GM18870 (cell line): ENCODE data around the gene ABCA3.
A peak's percentile ranks its signal among the peaks of the same experiment; 100 is the strongest.
"Not testable (repeated sequence)": the region's sequence is repeated elsewhere in the genome, so short reads cannot be mapped to it uniquely, and the experiment has no call there.

Source experiments
- ATAC-seq: cut with Tn5 transposase; IDR thresholded peaks from one replicate; pipeline ENCODE4 v1.9.1; 2021; ENCODE audit warnings: moderate library complexity; ENCODE audit not compliant: unreplicated experiment

ABCA3 gene

GRCh38 chr16:2282262-2282661 lies 58.3 kb downstream of the ABCA3 start:
- no peak for ATAC-seq

GRCh38 chr16:2280981-2281542 lies 59.5 kb downstream of the ABCA3 start:
- no peak for ATAC-seq

- no peak for ATAC-seq
Measured at GRCh38 chr16:2280461-2280860, 60.1 kb downstream of the ABCA3 start.

GRCh38 chr16:2278956-2279800 lies 61.4 kb downstream of the ABCA3 start:
- ATAC-seq, result no peak

- no peak for ATAC-seq
Measured at GRCh38 chr16:2278272-2278608, 62.3 kb downstream of the ABCA3 start.

GRCh38 chr16:2277466-2278271 lies 62.9 kb downstream of the ABCA3 start:
- no peak for ATAC-seq

- no peak for ATAC-seq
Measured at GRCh38 chr16:2276368-2277195, 63.9 kb downstream of the ABCA3 start.

- no peak for ATAC-seq
Measured at GRCh38 chr16:2275476-2276367, 64.8 kb downstream of the ABCA3 start.

- ATAC-seq, result no peak
Measured at GRCh38 chr16:2273931-2274330, 66.6 kb downstream of the ABCA3 start.

- no peak for ATAC-seq
Measured at GRCh38 chr16:2273484-2273883, 67.0 kb downstream of the ABCA3 start.

- no peak for ATAC-seq
Measured at GRCh38 chr16:2271848-2272461, 68.6 kb downstream of the ABCA3 start.

GRCh38 chr16:2270588-2271470 lies 69.7 kb downstream of the ABCA3 start:
- ATAC-seq, result no peak

- no peak for ATAC-seq
Measured at GRCh38 chr16:2270070-2270462, 70.5 kb downstream of the ABCA3 start.

- ATAC-seq, result peak; percentile 66
Measured at GRCh38 chr16:2267913-2268666, 72.4 kb downstream of the ABCA3 start, which contains the start of gene RNPS1. Gene RNPS1 (minus strand): TSS chr16:2268126. CDS start chr16:2264643, 3,483 bp downstream.

- ATAC-seq, result peak; percentile 26
Measured at GRCh38 chr16:2267505-2267912, 73.0 kb downstream of the ABCA3 start.

GRCh38 chr16:2266887-2267286 lies 73.6 kb downstream of the ABCA3 start:
- ATAC-seq, result not testable (repeated sequence)

- ATAC-seq, result not testable (repeated sequence)
Measured at GRCh38 chr16:2263026-2263425, 77.5 kb downstream of the ABCA3 start.

- ATAC-seq, result no peak
Measured at GRCh38 chr16:2260250-2260649, 80.3 kb downstream of the ABCA3 start.
